Hepatocyte (in vitro differentiated cells): ENCODE measurements around the gene NOS3. TPM values are rescaled to one million over a fixed set of nuclear protein-coding genes. Genes with fewer than 3 reads are reported as not detected.
A peak's percentile ranks its signal among the peaks of the same experiment; 100 is the strongest.

Source experiments
- DNase-seq: peaks from one replicate; pipeline ENCODE4 v3.0.0-alpha.2; 2016; ENCODE audit warnings: low spot score
- H2AFZ ChIP-seq: fragments of 200-600 bp; sonication (generic); 2 replicates; pipeline ENCODE4 v1.6.0; 2016; ENCODE audit warnings: antibody characterized with exemption, mild to moderate bottlenecking
- H3K27ac ChIP-seq: fragments of 200-600 bp; sonication (generic); 2 replicates; pipeline ENCODE4 v1.5.1; 2016; ENCODE audit warnings: mild to moderate bottlenecking
- H3K27me3 ChIP-seq: fragments of 200-600 bp; sonication (generic); 2 replicates; pipeline ENCODE4 v1.6.1; 2016
- H3K36me3 ChIP-seq: fragments of 200-600 bp; sonication (generic); replicated peaks from 2 replicates; pipeline ENCODE4 v1.5.1; 2016; ENCODE audit warnings: low read depth; ENCODE audit not compliant: insufficient read depth
- H3K4me1 ChIP-seq: fragments of 200-600 bp; sonication (generic); 2 replicates; pipeline ENCODE4 v1.5.1; 2016; ENCODE audit warnings: mild to moderate bottlenecking, moderate library complexity; ENCODE audit not compliant: insufficient read depth
- H3K4me2 ChIP-seq: fragments of 200-600 bp; sonication (generic); 2 replicates; pipeline ENCODE4 v1.6.0; 2016
- H3K4me3 ChIP-seq: fragments of 200-600 bp; sonication (generic); 2 replicates; pipeline ENCODE4 v1.5.1; 2016; ENCODE audit warnings: mild to moderate bottlenecking
- H3K79me2 ChIP-seq: fragments of 200-600 bp; sonication (generic); 2 replicates; pipeline ENCODE4 v1.6.0; 2017; ENCODE audit warnings: mild to moderate bottlenecking
- H3K9me2 ChIP-seq: fragments of 200-600 bp; sonication (generic); replicated peaks from 2 replicates; pipeline ENCODE4 v1.6.0; 2017; ENCODE audit warnings: mild to moderate bottlenecking; ENCODE audit not compliant: insufficient read depth
- H3K9me3 ChIP-seq: fragments of 200-600 bp; sonication (generic); 2 replicates; pipeline ENCODE4 v1.5.1; 2016; ENCODE audit warnings: low read depth, mild to moderate bottlenecking
- H4K20me1 ChIP-seq: fragments of 200-600 bp; sonication (generic); 2 replicates; pipeline ENCODE4 v1.6.0; 2016; ENCODE audit warnings: mild to moderate bottlenecking; ENCODE audit not compliant: insufficient read depth, poor library complexity, severe bottlenecking
- EZH2 ChIP-seq: fragments of 200-600 bp; sonication (generic); IDR thresholded peaks from 2 replicates; pipeline ENCODE4 v1.6.1; 2016; ENCODE audit warnings: antibody characterized with exemption, mild to moderate bottlenecking, borderline replicate concordance
- EZH2phosphoT487 ChIP-seq: fragments of 200-600 bp; sonication (generic); IDR thresholded peaks from one replicate; pipeline ENCODE4 v1.6.1; 2018; ENCODE audit warnings: antibody characterized with exemption, mild to moderate bottlenecking, low read depth, moderate library complexity; ENCODE audit not compliant: unreplicated experiment, severe bottlenecking
- WGBS: methylation state at CpG from one replicate; pipeline ENCODE4 v1.1.6; 2016; ENCODE audit warnings: low lambda C conversion rate; ENCODE audit errors: missing lambda C conversion rate; 5-methylcytosine and 5-hydroxymethylcytosine counted together
- polyA plus RNA-seq: library from polyadenylated mRNA; unstranded; fragments of >200 nt; fragmentation: Nextera tagmentation; extraction: Ambion mirVana; gene quantifications from 2 replicates; pipeline ENCODE4 v1.2.1, GENCODE V29; 2016
- total RNA-seq: library from RNA; depleted of rRNA; stranded (reverse); fragments of >200 nt; gene quantifications from 2 replicates; pipeline ENCODE4 v1.2.3, GENCODE V29; 2014
- TF ChIP-seq, protein P1 (sequence below): fragments of 200-600 bp; sonication (generic); IDR thresholded peaks from 2 replicates; pipeline ENCODE4 v1.5.1; 2016; ENCODE audit warnings: antibody characterized with exemption, mild to moderate bottlenecking; ENCODE audit not compliant: poor library complexity

NOS3 gene
- total and polyA plus RNA-seq, 2 experiments from 2014 or later, result 9.8 to 17.4 TPM

DNA sequence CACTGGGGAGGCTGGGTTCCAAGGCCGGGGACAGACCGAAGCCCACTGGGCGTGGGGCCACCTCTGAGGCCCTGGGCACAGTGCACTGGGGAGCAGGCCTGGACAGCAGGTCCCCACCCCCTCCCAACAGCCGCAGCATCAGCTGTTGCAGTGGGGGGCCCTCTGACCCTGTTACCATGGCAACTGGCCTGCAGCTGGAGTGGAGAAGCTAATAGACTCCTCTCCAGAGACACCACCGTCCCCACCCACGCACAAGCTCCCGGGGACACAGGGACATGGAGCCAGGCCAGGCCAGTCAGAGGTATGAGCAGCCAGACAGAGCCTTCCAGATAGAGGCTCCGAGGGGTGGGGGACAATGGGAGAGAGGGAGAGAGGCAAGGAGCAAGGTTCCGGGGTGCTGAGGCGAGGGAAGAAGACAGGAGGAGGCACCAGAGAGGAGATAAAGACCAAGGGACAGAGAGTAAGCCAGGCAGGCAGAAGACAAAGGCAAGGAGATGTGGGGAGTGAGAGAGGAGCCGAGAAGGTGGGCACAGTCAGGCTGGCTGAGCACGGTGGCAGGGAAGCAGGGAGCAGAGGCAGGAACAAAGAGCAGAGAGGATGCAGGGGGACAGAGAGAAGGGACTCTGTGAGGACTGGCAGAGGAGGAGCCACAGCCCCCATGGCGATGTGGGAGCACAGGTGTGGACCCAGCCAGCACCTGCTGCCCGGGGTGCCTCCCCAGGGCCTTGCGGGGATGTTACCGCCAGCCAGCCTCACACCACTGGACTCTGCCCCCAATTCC lies 19.4 kb upstream of the NOS3 start:
- WGBS, result 58% methylated on average over 15 of the region's 16 CpGs
- DNase-seq, result no peak
- Histone ChIP-seq H4K20me1 (no peaks in the 10 kb centered on the region), H3K9me3 (no peaks in the 10 kb centered on the region), H3K27ac (peak overlapping the region; percentile 31), H3K27me3 (peaks cover 9% of the 10 kb centered on the region), H2AFZ (no peak overlapping the region), H3K4me3 (no peak overlapping the region), H3K4me1 (peaks cover 72% of the 10 kb centered on the region), H3K9me2 (no peaks in the 10 kb centered on the region), H3K79me2 (no peaks in the 10 kb centered on the region), H3K4me2 (peak overlapping the region; percentile 41), H3K36me3 (no peaks in the 10 kb centered on the region)
- TF ChIP-seq EZH2, result no peak
- TF ChIP-seq, protein P1, sequence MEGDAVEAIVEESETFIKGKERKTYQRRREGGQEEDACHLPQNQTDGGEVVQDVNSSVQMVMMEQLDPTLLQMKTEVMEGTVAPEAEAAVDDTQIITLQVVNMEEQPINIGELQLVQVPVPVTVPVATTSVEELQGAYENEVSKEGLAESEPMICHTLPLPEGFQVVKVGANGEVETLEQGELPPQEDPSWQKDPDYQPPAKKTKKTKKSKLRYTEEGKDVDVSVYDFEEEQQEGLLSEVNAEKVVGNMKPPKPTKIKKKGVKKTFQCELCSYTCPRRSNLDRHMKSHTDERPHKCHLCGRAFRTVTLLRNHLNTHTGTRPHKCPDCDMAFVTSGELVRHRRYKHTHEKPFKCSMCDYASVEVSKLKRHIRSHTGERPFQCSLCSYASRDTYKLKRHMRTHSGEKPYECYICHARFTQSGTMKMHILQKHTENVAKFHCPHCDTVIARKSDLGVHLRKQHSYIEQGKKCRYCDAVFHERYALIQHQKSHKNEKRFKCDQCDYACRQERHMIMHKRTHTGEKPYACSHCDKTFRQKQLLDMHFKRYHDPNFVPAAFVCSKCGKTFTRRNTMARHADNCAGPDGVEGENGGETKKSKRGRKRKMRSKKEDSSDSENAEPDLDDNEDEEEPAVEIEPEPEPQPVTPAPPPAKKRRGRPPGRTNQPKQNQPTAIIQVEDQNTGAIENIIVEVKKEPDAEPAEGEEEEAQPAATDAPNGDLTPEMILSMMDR, result no peak
- TF ChIP-seq EZH2phosphoT487, result no peak

DNA sequence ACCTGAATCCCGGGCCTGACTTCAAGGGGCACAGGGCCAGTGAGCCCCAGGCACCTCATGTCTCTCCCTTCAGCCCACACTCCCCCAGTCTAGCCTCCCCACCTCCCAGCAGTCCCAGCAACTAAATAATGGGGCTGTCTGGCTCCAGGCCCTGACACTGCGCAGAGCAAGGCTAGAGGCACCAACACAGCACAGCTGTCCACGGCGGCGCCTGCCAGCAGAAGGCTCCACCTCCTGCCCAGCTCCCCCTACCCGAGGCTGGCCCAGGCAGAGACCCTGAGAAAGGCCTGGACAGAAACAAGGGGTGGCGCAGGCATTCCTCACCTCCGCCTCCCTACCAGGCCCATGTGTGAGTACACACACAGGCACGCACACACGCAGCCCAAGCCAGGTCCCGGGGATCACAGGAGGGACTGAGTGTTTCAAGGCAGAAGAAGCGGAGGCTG lies 18.8 kb upstream of the NOS3 start:
- Histone ChIP-seq H3K4me3 (no peak overlapping the region), H3K27ac (peak overlapping the region; percentile 31), H3K9me3 (no peaks in the 10 kb centered on the region), H3K36me3 (no peaks in the 10 kb centered on the region), H3K4me1 (peaks cover 71% of the 10 kb centered on the region), H3K4me2 (peak overlapping the region; percentile 41), H2AFZ (no peak overlapping the region), H4K20me1 (no peaks in the 10 kb centered on the region), H3K27me3 (peaks cover 12% of the 10 kb centered on the region), H3K79me2 (no peaks in the 10 kb centered on the region), H3K9me2 (no peaks in the 10 kb centered on the region)
- TF ChIP-seq EZH2 (no peak), EZH2phosphoT487 (no peak)
- TF ChIP-seq, protein P1, result no peak
- DNase-seq, result no peak
- WGBS, result 80% methylated on average over 7 of the region's 12 CpGs

DNA sequence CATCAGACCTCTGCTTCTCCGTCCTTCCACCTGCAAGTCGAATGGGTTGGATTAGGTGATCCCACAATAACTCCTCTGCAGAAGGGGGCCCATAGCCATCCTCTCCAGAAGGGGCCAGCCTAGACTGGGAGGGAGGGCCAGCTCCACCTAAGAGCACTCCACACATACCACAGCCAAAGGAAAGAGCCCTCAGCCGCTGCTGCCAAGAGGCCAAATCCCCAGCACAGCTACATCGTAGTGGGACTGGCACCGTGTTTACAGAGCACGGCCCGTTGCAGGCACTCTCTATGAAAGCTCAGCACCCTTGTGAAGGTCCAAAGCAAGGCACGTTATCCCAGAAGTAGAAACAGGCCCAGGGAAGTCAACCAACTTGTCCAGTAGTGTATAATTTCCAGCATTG lies 18.1 kb upstream of the NOS3 start:
- no peaks in the 10 kb centered on the region for H3K36me3 ChIP-seq
- TF ChIP-seq, protein P1, result no peak
- no peak for TF ChIP-seq EZH2phosphoT487
- no peak for TF ChIP-seq EZH2
- 91% methylated on average over 8 of the region's 8 CpGs for WGBS
- H3K4me1 ChIP-seq, result peaks cover 70% of the 10 kb centered on the region
- H3K27ac ChIP-seq, result no peak overlapping the region
- H4K20me1 ChIP-seq, result no peaks in the 10 kb centered on the region
- no peaks in the 10 kb centered on the region for H3K79me2 ChIP-seq
- H3K9me3 ChIP-seq, result no peaks in the 10 kb centered on the region
- H3K27me3 ChIP-seq, result peaks cover 16% of the 10 kb centered on the region
- no peak overlapping the region for H3K4me3 ChIP-seq
- H3K9me2 ChIP-seq, result no peaks in the 10 kb centered on the region
- H2AFZ ChIP-seq, result no peak overlapping the region
- no peak overlapping the region for H3K4me2 ChIP-seq
- no peak for DNase-seq
